HG03196 (cell line): ENCODE results near the gene WDR41.
"Not testable (repeated sequence)": the region's sequence is repeated elsewhere in the genome, so short reads cannot be mapped to it uniquely, and the experiment has no call there.

Experiments
- ATAC-seq: cut with Tn5 transposase; IDR thresholded peaks from one replicate; pipeline ENCODE4 v1.9.1; 2021; ENCODE audit not compliant: unreplicated experiment

WDR41 gene, protein sequence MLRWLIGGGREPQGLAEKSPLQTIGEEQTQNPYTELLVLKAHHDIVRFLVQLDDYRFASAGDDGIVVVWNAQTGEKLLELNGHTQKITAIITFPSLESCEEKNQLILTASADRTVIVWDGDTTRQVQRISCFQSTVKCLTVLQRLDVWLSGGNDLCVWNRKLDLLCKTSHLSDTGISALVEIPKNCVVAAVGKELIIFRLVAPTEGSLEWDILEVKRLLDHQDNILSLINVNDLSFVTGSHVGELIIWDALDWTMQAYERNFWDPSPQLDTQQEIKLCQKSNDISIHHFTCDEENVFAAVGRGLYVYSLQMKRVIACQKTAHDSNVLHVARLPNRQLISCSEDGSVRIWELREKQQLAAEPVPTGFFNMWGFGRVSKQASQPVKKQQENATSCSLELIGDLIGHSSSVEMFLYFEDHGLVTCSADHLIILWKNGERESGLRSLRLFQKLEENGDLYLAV

DNA sequence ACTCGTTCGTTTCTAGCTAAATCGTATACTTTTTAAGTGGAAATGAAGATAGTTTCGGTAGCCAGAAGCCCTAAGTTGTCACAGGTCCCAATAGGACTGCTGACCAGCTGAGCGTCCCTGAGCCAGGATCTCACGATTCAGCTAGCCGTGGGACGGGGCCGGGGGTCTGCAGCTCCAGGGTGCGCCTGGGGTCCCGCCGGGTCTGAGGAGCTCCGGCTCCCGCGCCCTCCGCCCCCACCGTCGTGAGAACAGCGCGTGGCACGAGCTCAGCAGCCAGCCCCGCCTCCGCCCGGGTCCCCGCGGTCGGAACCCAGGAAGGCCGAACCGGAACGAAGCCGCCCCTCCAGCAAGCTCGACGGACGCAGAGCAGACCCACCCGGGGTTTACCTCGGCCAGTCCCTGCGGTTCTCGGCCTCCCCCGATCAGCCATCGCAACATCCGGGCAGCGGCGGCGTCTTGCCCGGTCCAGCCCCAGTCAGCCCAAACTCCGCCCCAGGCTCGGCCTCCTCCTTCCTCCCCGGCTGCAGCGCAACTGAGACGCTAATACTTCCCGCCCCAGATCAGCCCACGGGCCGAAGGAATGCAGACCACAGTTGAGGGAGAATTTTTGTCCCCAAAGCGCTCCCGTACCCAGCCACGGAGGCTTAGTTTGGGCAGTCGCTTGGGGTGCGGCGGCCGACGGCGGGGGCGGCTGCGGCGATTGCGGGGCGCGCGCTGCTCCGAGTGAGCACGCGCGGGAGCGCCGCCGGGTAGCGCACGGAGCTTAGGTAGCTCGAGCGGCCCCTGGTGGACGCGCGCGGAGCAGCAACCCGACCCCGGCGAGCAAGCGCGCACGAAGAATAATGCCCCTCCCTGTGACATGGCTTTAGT lies at the start of gene WDR41:
Gene WDR41 (minus strand): TSS at position 534 of the 870 bp plus-strand sequence. CDS start 96 bp downstream, at position 438.
- peak; percentile 94 for ATAC-seq

DNA sequence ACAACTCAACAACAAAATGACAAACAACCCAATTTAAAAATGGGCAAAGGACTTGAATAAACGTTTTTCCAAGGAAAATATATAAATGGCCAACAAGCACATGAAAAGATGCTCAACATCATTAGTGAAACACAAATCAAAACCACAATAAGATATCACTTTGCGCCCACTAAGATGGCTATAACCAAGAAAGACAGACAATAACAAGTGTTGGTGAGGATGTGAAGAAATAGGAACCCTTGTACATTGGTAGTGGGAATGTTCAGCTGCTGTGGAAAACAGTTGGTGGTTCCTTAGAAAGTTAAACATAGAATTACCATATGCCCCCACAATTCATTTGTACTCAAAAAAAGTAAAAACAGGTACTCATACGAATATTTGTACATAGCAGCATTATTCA lies 39.2 kb upstream of the WDR41 start:
- ATAC-seq, result no peak

GRCh38 chr5:77518304-77518703 lies 26.2 kb upstream of the WDR41 start:
- no peak for ATAC-seq

GRCh38 chr5:77514457-77514856 lies 22.3 kb upstream of the WDR41 start:
- no peak for ATAC-seq

DNA sequence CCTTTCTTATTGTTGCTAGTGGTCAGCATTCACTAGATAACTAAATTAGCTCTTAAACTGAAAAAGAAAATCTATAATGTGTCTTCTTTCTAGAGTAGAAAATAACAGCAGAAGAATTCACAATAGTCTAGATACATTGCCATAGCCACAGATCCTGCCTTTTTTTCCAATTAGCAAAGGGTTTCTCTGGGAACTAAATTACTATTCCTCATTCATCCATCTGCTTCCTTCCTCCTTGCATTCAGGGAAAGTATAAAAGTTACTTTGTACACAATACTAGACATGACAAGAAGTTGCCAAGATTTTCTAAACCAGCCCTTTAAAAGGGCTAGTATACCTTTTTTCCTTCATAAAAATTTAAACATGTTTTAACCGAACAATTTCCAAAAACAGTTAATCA lies 21.2 kb upstream of the WDR41 start:
- no peak for ATAC-seq

DNA sequence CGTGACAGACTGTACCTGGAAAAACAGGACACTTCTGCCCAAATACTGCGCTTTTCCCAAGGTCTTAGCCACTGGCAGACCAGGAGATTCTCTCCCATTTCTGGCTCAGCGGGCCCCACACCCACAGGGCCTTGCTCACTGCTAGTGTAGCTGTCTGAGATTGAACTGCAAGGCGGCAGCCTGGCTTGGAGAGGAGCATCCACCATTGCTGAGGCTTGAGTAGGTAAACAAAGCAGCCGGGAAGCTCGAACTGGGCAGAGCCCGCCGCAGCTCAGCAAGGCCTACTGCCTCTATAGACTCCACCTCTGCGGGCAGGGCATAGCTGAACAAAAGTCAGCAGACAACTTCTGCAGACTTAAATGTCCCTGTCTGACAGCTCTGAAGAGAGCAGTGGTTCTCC lies 9.0 kb upstream of the WDR41 start:
- not testable (repeated sequence) for ATAC-seq

GRCh38 chr5:77499973-77500372 lies 7.9 kb upstream of the WDR41 start:
- ATAC-seq, result no peak

GRCh38 chr5:77499441-77499840 lies 7.3 kb upstream of the WDR41 start:
- ATAC-seq, result no peak

DNA sequence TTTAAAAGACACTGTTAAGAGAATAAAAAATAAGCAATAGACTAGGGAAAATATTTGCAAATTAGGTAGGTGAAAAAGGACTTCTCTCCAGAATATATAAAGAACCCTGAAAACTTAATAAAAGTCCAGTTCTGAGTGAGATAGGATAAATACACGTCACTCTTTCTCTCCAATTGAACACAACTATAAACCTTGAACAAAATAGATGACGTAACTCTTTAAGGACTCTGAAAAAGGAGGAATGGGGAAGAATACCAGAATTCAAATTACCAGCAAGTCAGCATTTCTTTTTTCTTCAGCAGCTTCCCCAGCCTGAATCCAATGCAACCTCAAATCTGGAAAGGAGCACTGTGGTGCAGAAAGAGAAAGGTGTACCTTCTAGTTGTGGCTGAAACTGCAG lies 6.8 kb upstream of the WDR41 start:
- ATAC-seq, result no peak

GRCh38 chr5:77494935-77495334 lies 2.8 kb upstream of the WDR41 start:
- no peak for ATAC-seq

DNA sequence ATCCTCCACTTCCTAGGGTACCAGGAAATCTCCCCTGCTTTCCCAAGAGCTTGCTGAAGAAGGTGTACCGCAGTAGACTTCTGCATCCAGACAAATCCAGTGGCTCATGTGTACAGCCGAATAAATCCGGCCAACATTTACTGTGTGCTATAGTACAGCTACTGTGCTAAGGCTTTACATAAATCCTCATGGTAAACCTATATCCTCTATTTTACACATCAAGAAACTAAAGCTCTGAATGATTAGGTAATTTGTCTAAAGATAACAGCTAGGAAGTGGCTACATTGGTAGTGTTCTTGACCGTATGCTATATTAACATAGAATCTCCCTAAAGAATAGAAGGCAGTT lies 511 bp upstream of the WDR41 start:
- peak; percentile 5 for ATAC-seq

- ATAC-seq, result not testable (repeated sequence)
These were observed 1.3 kb downstream of the WDR41 start for GRCh38 chr5:77490741-77491344.

DNA sequence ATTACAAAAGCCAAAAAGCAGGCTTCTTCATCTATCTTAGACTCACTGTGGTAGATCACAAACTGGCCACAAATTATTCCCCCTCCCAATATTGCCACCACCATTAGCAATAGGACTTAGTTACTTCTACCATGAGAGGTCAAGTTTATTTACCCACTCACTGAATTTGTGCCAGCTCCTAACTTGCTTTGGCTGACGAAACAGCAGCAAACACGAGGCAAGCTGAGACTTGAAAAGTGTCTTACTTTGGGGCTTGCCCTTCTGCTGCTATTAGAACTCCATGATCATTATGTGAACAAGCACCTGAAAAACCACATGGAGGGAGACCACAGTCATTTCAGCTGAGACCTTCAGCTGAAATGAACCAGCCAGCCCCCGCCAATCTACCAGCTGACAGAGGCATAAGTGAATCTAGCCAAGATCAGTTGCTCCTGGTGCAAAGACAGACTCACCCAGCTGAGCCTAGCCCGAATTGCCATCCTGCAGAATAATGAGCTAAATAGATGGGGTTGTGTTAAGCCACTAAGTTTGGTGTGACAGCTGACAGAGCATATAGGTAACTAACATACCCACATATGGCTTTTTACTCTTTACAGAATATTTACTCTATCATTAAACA lies 5.7 kb downstream of the WDR41 start:
- no peak for ATAC-seq

- ATAC-seq, result no peak
These were observed 8.4 kb downstream of the WDR41 start for GRCh38 chr5:77483682-77484081.

DNA sequence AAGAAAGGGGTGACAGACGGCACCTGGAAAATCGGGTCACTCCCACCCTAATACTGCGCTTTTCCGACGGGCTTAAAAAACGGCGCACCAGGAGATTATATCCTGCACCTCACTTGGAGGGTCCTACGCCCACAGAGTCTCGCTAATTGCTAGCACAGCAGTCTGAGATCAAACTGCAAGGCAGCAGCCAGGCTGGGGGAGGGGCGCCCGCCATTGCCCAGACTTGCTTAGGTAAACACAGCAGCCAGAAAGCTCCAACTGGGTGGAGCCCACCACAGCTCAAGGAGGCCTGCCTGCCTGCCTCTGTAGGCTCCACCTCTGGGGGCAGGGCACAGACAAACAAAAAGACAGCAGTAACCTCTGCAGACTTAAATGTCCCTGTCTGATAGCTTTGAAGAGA lies 17.1 kb downstream of the WDR41 start:
- not testable (repeated sequence) for ATAC-seq

- not testable (repeated sequence) for ATAC-seq
These were observed 23.2 kb downstream of the WDR41 start for GRCh38 chr5:77468875-77469274.

- no peak for ATAC-seq
These were observed 28.2 kb downstream of the WDR41 start for GRCh38 chr5:77463905-77464304.

- no peak for ATAC-seq
These were observed 30.8 kb downstream of the WDR41 start for GRCh38 chr5:77461287-77461686.

DNA sequence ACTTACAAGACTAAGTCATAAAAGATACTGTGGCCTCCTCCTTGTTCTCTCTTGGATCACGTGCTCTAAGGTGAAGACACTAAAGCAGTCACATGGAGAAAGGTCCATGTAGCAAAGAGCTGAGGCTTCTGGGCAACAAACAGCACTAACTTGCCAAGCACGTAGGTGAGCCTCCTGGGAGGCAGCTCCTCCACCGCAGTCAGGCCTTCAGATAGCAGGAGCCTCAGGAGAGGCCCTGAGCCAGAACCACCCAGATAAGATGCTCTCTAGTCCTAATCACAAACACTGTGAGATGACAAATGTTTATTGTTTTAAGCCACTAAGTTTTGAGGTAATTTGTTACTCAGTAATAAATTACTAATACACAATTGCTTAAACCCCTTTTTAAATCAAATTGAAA lies 38.0 kb downstream of the WDR41 start:
- ATAC-seq, result no peak

DNA sequence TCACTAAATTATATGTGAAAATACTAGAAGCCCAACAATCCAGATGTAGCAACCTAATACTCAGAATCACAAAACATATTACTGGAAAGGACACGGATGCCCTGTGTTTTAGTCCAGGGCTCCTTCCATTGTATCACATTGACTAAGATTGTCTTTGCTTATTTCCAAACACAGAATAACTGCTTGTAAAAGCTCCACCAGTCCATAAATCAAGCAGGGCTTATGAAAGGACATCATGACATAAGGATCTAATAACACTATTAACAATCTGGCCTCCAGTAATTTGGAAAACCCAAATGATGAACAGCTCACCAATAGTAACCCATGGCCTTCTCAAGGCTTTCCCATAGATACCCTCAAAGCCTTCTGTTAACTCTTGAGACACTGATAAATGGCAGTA lies 39.8 kb downstream of the WDR41 start:
- no peak for ATAC-seq

- no peak for ATAC-seq
These were observed 42.1 kb downstream of the WDR41 start for GRCh38 chr5:77449981-77450380.
